HG02678 (cell line): ENCODE measurements around the gene MCF2L.

Source experiments
- ATAC-seq: cut with Tn5 transposase; IDR thresholded peaks from one replicate; pipeline ENCODE4 v1.9.1; 2021; ENCODE audit warnings: mild to moderate bottlenecking, moderate library complexity; ENCODE audit not compliant: unreplicated experiment

MCF2L gene

DNA sequence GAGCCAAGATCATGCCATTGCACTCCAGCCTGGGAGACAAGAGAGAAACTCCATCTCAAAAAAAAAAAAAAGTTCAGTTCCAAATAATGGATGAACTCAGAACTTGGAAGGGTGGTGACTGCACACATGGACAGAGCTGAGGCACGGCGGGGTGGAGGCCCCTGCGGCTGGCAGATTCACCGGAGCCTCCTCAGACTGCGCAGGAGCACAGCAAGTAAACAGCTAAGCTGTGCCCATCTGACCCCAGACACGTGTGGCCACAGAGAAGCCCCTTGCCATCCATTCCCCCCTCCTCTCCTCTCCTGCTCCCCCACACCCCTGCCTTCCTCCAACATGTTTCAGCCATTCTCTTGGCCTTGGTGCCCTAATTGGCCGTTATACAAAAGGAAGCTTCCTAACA, 173.9 kb downstream of the MCF2L start:
- ATAC-seq = no peak

DNA sequence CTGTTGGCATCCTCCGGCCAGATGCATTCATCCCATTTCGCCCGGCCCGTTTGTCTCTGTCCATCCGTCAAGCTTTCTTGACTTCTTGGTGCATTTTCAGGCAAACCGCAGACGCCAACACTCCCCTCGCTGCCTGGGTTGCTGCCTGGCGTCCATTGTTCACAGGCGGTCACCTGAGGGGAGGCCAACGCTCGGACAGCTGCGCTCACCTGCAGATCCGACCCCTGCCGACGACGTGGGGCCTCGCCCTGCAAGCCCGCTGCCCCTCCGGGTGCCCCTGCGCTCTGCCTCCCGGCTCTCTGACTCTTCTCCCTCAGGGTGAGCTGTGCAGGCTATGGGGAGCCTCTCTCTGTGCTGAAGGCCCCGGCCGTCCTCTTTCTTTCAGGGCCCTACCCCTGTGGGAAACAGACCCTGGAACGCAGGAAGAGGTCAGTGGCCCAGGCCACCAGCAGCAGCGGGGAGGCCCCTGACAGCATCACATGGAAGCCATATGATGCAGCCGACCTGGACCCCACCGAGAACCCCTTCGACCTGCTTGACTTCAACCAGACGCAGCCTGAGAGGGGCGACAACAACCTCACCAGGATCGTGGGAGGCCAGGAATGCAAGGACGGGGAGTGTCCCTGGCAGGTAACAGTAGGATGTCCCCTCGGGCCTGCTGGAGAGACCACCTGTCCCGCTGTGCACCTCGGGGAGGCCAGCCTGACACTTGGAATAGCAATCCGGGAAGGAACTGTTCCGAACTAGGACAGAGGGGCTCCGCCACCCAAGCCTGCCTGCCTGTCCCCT, 174.6 kb downstream of the MCF2L start:
- no peak for ATAC-seq

GRCh38 chr13:113144255-113144629, 175.2 kb downstream of the MCF2L start:
- no peak for ATAC-seq

DNA sequence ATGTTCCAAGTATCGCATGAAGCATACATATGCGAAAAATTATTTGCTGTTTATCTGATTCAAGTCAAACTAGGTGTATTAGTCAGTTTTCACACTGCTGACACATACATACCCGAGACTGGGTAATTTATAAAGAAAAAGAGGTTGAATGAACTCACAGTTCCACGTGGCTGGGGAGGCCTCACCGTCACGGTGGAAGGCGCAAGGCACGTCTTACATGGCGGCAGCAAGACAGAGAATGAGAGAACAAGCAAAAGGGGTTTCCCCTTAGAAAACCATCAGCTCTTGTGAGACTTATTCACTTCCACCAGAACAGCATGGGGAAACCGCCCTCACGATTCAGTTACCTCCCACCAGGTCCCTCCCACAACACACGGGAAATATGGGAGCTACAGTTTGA, 176.5 kb downstream of the MCF2L start:
- ATAC-seq = no peak

- no peak for ATAC-seq
Measured at GRCh38 chr13:113145911-113146598, 177.0 kb downstream of the MCF2L start.

DNA sequence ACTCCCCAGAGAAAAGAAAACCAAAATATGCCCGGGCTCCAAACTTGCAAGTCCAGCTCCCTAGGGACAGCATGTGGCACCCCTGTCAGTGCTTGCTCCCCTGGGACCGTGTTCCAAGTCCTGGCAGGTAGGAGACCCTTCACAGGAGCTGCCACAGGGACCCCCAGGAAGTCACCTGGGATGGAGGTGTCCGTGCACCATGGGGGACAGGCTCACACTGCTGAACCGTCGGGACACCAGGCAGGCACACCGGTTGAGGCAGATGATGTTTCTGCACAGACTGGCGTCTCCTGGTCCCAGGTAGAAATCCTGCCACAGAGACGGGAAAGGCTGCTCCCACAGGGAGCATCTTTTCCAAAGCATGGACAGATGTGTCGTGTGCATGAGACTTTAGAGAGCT, 177.7 kb downstream of the MCF2L start:
- no peak for ATAC-seq

DNA sequence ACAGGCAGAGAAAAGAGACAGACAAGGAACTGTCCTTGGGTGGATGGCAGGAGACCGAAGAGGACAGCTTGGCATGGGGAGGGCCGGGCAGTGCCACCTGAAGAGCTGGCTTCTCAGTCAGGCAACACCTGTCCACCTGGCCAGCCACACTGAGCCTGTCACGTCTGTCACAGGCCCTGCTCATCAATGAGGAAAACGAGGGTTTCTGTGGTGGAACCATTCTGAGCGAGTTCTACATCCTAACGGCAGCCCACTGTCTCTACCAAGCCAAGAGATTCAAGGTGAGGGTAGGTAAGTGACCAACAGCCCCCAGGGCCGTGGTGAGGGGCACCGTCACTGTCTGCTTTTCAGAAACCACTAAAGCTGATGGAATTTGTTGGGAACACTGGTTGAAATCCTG, 178.2 kb downstream of the MCF2L start:
- ATAC-seq = no peak

GRCh38 chr13:113148407-113148806, 179.4 kb downstream of the MCF2L start:
- no peak for ATAC-seq

GRCh38 chr13:113148940-113149503, 180.0 kb downstream of the MCF2L start:
- no peak for ATAC-seq
